ENCODE results near the gene PTPN21.

PTPN21 gene

DNA sequence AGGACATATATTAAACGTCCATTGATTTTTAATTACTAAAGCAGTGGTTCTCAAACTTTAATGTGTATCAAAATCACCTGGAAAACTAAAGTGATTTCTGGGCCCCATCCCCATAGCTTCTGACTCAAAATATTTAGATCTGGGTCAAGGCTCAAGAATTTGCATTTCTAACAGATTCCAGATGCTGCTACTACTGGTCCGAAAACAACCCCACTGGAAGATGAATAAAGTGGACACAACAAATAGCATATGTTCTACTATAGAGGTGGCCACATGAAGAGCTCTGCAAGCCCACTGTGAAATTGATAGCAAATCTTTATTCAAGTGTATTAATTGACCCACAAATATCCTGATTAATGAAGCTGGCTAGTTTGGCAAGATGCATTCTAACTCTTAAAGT is 99.9 kb downstream of the PTPN21 start:
- no peak for DNase-seq

DNA sequence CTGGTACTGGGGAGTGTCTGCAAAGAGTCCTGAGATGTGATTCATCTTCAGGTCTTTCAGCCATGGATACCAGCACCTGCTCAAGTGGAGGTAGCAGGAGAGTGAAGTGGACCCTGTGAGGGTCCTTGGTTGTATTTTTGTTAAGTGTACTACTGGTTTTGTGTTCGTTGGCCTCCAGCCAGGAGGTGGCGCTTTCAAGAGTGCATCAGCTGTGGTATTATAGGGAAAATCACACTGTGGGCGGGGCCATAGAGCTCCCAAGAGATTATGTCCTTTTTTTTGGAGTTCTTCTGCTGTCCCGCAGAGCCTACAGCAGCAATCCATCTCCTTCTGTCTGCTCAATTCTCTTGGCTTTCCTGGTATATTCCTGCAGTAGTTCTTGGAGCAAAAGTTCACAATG is 102.6 kb downstream of the PTPN21 start:
- no peak for DNase-seq

DNA sequence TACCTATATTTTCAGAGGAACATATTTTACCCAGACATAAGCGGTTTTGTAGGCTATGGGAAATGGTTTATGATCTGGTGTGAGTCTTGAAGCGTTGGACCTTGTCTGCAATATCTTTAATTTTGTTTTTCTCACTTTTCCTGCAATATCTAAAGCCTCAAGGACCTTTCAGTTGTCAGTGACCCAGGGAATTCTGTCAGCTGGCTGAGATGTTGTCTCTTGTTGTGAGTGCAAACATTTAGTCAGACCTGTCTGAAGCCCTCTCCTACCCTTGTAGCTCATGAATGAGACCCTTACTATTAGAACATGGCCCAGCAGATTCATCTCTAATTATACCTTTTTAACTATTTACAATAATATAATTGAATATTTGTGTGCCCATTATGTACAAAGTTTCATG is 115.7 kb downstream of the PTPN21 start:
- DNase-seq: no peak

DNA sequence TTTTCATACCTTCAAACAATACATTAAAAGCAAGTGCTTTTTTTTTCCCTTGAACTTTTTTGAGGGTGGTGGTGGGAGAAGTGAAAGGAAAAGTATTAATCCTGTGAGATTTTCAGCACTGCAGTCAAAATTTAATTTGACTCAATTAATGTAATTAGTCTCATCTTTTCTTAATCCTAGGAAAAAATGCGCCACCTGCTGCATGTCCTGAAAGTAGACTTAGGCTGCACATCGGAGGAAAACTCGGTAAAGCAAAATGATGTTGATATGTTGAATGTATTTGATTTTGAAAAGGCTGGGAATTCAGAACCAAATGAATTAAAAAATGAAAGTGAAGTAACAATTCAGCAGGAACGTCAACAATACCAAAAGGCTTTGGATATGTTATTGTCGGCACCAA is 117.1 kb downstream of the PTPN21 start:
- no peak for DNase-seq

DNA sequence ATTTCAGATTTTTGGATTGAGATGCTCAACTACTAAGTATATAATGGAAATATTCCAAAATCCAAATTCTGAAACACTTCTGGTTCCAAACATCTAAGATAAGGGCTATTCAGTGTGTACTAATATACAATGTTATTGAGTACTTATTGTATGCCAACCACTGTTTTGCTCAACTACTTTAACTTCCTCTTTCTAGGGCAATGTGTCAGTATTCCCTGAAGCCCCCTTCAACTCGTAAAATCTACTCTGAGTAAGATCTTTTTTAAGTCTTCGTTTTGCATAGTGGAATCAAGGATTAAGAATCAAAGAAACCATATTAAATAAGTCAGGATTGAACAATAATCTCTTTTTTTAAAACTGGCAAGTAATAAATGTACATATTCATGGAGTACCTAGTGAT is 123.8 kb downstream of the PTPN21 start:
- no peak for DNase-seq

DNA sequence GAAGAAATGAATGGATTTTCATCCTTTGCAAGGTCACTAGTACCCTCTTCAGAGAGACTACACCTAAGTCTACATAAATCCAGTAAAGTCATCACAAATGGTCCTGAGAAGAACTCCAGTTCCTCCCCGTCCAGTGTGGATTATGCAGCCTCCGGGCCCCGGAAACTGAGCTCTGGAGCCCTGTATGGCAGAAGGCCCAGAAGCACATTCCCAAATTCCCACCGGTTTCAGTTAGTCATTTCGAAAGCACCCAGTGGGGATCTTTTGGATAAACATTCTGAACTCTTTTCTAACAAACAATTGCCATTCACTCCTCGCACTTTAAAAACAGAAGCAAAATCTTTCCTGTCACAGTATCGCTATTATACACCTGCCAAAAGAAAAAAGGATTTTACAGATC is 128.5 kb downstream of the PTPN21 start:
- DNase-seq: peak; percentile 84

DNA sequence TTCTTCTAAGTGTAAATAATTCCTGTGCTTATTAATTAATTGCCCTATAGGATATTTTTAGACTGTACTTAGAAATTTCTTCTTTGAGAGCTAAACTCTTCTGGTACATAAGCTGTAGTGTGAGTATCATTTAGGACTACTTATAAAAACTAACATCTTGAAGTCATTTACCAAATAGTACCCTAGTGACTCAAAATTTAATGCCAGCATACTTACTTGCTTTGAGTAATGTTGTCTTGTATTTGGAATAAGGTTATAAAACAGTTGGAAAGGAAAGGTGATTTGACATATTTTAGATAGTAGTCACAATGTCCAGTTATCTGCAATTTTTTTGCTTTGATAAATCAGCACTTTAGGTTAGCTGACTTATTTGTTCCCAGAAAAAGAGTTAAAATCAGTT is 130.2 kb downstream of the PTPN21 start:
- DNase-seq: peak; percentile 42

DNA sequence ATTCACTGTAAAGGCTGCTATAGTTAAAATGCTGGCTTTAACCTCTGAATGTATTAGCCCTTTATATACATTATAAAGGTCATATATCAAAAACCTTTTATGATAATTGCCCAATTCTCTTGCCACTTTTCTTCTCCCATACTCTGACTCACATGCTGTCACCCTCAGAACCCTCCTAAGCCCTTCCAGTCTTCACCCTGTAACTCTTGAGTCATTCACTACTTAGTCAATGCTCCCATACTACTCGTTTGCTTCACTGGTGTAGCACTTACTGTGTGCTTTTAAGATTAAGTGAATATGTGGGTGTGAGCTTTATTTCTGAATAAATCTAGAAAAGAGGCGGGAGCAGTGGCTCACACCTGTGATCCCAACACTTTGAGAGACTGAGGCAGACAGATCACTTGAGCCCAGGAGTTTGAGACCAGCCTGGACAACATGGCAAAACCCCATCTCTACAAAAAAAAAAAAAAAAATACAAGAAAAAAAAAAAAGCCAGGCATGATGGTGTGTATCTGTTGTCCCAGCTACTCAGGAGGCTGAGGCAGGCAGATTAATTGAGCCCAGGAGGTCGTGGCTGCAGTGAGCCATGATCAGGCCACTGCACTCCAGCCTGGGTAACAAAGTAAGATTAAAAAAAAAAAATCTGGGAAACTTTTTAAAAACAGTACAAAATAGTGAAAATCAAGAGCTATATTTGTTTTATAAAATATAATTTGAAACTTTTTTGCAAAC is 131.7 kb downstream of the PTPN21 start:
- peak; percentile 91 for DNase-seq

DNA sequence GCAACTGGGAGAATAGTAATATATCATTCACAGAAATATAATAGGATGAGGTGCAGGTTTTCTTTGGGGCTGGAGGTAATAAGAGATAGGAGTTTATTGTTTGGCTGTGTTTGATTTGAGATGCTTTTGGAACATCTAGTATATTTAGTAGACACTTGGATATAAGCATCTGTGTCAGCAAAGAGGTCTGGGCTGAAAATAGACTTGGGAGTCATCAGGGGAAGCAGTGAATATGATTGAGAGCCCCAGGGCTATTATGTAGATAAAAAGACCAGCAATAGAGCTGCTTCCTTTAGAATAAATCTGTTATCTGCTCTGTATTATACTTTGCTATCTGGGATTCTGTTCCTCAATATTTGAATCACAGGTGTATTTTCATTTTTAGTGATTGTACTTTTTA is 132.8 kb downstream of the PTPN21 start:
- no peak for DNase-seq

DNA sequence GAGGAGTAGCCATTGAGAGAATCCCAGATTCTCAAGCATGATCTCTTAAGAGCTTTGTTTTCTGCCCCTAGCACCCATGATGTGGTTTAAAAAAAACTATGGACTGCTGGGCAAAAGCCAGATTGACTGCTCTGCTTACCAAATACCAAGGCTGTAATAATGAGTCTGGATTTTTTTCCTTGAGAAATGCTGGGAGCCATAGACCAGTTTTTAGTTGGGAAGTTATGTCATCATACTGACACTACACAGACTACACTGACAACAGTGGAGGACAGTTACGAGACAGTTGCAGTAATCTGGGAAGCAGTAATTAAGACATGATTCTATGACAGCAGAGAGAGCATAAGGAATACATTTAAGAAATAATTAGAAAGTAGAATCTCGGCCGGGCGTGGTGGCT is 133.5 kb downstream of the PTPN21 start:
- no peak for DNase-seq

DNA sequence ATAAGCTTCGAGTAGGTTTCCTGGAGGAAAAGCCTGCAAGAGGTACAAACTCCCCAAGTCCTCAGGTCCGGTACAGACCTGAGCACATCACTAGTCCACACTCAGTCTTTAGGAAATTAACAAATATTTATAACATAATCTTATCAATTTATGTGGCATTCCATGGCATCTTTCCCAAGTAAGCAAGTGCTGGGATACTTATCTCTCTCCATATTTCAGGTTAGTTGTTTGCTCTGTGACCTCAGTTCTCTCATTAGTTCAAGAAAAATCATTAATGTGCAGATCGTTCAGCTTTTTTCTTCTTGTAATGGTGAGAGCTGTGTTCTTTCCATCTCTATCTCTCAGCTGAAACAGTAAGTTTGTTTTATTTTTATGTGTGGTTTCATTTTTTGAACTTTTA is 134.6 kb downstream of the PTPN21 start:
- no peak for DNase-seq

DNA sequence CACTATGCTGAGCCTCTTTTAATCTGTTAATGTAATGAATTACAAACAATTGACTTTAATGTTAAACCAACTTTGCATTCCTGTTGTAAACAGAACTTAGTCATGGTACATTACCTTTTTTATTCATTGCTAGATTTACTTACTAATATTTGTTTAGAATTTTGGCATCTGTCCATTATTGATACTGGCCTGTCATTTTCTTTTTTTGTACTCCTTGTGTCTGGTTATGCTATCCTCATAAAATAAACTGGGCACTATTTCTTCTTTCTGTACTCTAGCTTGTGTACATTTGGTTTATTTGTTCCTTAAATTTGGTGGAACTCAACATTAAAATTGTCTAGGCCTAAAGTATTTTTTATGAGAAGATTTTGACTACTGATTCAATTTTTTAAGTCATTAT is 137.2 kb downstream of the PTPN21 start:
- DNase-seq: no peak
